GM21528 (cell line): ENCODE data around the gene FGF12.

Source experiments
- ATAC-seq: cut with Tn5 transposase; IDR thresholded peaks from one replicate; pipeline ENCODE4 v1.9.1; 2021; ENCODE audit warnings: mild to moderate bottlenecking, moderate library complexity; ENCODE audit not compliant: unreplicated experiment, low FRiP score

FGF12 gene

DNA sequence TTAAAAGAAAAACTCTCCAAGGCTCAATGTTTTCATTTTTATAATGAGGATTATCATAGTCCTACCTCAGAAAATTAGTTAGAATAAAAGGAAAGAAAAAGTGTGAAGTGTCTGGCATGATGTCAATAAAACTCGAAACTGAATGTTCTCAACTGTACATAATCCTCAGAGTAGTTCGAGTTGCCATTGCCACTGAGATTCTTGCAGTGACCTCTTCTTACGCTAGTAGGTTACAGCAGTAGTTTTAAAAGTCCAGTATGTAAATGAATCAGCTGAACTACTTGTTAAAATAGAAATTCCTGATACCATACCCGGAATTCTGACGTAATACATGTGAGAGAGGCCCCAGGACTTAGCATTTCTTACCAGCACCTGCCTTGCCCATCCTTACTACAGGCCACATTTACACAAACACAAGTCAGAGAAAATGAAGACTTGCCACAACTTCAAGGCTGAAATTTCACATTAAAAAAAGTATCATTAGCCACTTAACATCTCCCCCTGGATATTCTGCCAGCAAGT is 502.6 kb downstream of the FGF12 start:
- ATAC-seq = no peak

- ATAC-seq = no peak
Measured at GRCh38 chr3:192223815-192224214, 503.5 kb downstream of the FGF12 start.

GRCh38 chr3:192220915-192221314 is 506.4 kb downstream of the FGF12 start:
- no peak for ATAC-seq

DNA sequence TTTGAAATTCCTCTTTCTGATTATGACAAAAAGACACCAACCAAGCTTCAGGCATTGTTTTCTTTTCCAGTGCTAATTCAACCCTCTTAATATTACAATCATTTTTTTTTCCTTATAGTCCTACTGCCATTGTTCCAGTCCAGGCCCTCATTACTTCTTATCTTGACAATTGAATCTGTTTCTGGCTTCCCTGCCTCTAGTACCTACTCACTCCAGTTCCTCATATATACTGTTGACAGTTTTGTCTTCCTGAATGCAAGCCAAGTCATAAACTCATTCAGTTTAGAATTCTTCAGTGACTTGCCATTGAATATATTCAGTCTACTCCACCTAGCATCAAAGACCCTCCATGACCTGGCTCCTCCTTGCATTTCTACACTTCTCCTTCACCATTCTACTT is 507.4 kb downstream of the FGF12 start:
- no peak for ATAC-seq

GRCh38 chr3:192216067-192216466 is 511.3 kb downstream of the FGF12 start:
- ATAC-seq = no peak

- ATAC-seq = no peak
Measured at GRCh38 chr3:192212979-192213378, 514.4 kb downstream of the FGF12 start.

DNA sequence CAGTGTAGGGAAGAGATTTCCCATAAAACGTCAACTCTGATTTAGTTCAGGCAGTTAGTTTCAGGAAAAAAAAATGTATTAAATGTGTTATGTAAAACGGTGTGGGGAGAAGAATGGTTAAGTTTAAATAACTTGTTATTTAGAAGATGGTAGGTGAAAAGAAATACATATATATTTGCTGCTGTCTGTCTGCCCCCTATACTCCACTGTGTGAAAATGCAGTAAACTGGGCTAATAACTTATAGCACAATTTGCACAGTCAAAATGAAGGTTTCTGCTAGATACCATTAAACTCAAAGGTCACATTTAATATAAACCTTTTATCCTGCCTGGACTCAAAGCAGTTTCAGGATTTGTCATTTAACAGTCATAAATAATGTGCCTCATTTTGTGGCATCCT is 515.0 kb downstream of the FGF12 start:
- no peak for ATAC-seq

- ATAC-seq = no peak
Measured at GRCh38 chr3:192207651-192208050, 519.7 kb downstream of the FGF12 start.

GRCh38 chr3:192207239-192207638 is 520.1 kb downstream of the FGF12 start:
- no peak for ATAC-seq

- ATAC-seq = no peak
Measured at GRCh38 chr3:192194085-192194484, 533.3 kb downstream of the FGF12 start.

DNA sequence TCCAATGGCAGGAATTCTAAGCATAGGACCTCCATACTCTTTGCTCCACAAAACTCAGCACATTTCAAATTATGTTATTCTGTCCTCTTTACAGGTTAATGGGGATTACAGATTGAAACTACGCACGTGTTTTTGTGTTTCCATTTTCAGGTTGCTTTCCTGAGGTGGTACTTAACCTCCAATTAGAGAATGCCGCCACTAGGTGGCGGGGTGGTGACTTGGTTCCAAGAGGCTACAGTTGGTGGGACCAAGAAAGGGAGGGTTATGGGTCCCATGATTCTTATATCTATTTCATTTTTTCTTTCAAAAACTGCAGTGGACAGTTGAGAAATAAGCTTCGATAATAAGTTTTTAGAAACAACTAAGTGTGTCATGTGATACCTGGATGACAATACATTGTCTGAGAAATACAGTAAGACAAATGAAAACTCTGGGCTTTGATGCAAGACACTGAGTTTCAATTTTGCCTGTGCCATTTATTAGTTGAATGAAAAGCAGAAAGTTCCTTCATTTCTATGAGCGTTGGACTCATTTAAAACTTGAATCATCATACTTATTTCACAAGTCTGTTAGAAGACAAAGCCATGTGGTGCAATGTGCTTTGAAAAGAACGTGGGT is 539.0 kb downstream of the FGF12 start:
- peak; percentile 86 for ATAC-seq

- ATAC-seq = no peak
Measured at GRCh38 chr3:192187485-192188051, 539.8 kb downstream of the FGF12 start.

DNA sequence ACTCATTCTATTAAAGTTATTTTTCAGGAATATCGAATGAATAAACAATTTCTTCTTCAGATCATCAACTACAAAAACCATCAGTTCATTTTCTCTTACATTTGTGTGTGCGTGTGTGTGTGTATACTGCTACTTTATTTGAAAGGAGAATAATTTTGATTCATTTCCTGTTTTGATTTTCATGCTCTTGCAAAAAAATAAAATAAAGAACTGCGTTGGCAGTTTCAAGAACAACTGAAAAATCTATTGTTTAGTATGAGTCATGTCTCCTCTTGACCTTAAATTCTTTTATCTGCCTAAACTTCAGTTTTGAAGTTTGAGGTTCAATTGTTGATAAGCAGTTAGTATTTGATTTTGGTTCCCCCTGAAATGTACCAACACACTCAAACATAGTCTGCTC is 540.8 kb downstream of the FGF12 start:
- no peak for ATAC-seq

- no peak for ATAC-seq
Measured at GRCh38 chr3:192186045-192186444, 541.3 kb downstream of the FGF12 start.

GRCh38 chr3:192183109-192183508 is 544.2 kb downstream of the FGF12 start:
- no peak for ATAC-seq

- ATAC-seq = no peak
Measured at GRCh38 chr3:192181151-192181550, 546.2 kb downstream of the FGF12 start.

GRCh38 chr3:192177383-192177782 is 550.0 kb downstream of the FGF12 start:
- no peak for ATAC-seq

DNA sequence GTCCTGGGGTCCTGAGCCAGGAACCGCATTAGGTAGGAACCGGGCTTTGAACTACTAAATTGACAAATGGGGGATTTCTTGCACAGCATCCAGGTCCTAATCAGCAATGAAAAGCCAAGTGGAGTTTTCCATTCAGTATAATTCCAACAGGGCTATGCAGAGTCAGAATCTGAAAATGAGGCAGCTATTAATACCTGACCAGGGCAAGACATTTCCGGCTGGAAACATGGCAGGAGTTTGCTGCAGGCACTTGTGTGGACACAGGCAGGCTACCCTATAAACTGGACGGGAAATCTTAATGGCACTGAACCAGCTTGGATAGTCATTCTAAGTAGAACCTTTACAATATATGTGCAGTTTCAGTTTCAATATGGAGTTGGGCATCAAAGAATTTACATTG is 553.1 kb downstream of the FGF12 start:
- ATAC-seq = no peak

- no peak for ATAC-seq
Measured at GRCh38 chr3:192171213-192171612, 556.1 kb downstream of the FGF12 start.

DNA sequence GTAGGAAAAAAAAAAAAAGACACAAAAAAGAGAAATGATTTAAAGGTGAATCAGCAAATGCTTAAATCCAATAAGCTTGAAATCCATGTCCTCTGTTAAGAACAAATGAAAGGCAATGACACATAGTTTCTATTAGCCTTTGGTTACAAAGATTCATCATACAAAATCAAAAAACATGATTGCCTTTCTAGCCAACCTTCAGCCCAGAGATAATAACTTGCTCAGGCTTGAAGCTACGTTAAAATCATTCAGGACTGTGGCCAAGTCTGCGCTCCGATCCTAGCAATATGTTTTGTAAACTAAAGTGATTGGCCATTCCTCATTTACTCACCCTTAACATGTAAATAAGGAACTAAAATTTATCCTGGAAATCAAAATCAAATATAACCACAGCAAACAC is 556.7 kb downstream of the FGF12 start:
- ATAC-seq = no peak

DNA sequence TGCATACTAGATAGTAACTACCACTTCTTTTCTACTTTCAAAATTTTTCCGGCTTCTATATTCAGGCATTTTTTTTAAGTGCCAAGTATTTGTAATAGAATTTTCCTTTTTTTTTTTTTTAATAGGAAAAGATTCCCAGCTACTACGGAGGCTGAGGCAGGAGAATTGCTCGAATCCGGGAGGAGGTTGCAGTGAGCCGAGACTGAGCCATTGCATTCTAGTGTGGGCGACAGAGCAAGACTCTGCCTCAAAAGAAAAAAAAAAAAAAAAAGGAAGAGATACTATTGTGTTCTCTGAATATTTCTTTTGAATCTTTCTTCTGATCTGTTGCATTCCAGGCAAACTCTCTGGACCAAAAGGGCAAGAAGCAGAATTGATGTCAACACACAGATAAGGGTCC is 557.3 kb downstream of the FGF12 start:
- ATAC-seq = no peak

DNA sequence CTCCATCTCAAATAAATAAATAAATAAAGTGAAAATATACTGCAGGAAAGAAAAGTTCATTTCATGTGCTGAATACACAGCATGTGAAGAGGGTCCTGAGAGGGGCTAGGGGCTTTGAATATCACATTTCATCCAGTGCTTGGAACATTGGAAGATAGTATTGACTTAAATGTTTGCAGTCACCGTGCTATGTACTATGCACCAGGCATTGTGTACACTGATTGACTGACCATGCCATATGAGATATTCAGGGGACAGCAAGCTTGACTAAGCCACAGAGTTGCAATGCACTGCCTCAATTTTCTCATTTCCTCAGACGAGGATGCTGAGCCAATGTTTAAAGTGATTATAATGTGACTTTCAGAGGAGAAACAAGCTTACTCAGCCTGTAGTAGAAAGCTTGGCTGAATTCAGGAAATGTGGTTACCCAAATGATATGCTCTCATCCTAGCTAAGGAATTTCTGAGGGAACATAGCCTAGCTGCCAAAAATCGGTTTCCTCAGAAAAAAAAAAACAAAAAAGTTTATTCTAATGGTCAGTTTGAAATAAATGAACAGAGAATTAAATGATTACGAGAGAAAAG is 557.9 kb downstream of the FGF12 start:
- no peak for ATAC-seq
